Uterine smooth muscle cell (primary cell): ENCODE results near the gene C19orf47. TPM values are rescaled to one million over a fixed set of nuclear protein-coding genes. Genes with fewer than 3 reads are reported as not detected.

ENCODE experiments used
- total RNA-seq: library from RNA; depleted of rRNA; stranded (reverse); fragments of >200 nt; gene quantifications from 2 replicates; pipeline ENCODE4 v1.2.3, GENCODE V29; 2014

C19orf47 gene
- 5.5 and 8.0 TPM in 2 replicates for total RNA-seq

GRCh38 chr19:40348125-40348913, at the start of gene C19orf47, which contains the start of gene PLD3:
Gene C19orf47 (minus strand): TSS chr19:40348397. CDS start chr19:40341857, 6,540 bp downstream.
Gene PLD3 (plus strand): TSS chr19:40348695. CDS start chr19:40366484, 17,789 bp downstream.

GRCh38 chr19:40390084-40390742, 42.0 kb upstream of the C19orf47 start, which contains the start of gene HIPK4:
Gene HIPK4 (minus strand): TSS chr19:40390181. CDS start chr19:40389902, 279 bp downstream.

DNA sequence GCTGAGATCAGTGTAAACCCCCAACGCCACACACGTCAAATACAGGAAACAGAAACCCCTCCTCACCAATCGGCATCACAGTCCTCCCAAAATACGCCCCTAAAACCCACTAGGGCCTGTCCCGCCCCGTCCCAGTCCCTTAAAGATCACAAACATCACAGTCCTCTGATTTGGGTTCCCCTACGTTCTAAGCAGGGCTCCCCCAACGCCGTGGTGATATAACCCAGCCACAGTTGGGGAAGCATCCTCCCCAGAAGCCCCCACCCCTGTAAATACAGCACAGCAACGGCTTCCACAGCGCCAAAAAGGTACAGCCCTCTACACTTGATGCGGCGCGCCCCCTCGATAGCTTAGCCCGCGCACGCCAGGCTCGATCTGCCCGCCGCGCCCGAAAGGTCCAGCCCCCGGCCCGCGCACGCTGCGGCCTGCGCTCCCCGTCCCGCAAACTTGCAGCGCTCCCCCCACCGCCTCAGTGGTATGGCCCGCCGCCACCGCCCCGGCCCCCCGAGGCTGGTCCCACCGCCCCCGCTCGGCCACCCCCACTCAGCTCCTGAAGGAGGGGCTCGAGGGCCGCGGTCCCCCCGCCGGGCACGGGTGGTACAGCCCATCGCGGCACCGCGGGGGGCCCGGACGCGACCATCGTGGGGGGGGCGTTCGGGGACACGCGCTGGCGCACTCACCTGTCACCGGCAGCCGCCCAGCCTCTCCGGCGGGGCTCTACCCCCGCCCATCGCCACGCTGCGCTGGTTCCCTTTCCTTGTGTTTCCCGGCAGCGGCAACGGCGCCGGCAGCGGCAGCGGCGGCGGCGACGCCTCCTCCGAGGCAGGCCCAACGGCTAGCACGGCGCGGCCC, 63.5 kb downstream of the C19orf47 start, which contains the start of gene AKT2:
TSS of gene AKT2 (minus strand) at position 845 of the 852 bp plus-strand sequence. CDS start 20,078 bp downstream, outside the sequence.

Other genes with a start within 250 kb of the C19orf47 start
- gene MAP3K10, start 157.0 kb downstream of the C19orf47 start, total RNA-seq: 8.4 and 12.7 TPM in 2 replicates
- not detected in 2 replicates for gene TTC9B, start 130.0 kb downstream of the C19orf47 start, total RNA-seq
- 0.12 and 0.22 TPM in 2 replicates for gene CCNP, start 121.7 kb downstream of the C19orf47 start, total RNA-seq
- gene AKT2, start 63.1 kb downstream of the C19orf47 start, total RNA-seq: 104 and 105 TPM in 2 replicates
- gene PLD3, start 298 bp upstream of the C19orf47 start, total RNA-seq: 127 and 267 TPM in 2 replicates
- 0.33 TPM in 1 of 2 replicates, not detected in the other for gene HIPK4, start 41.8 kb upstream of the C19orf47 start, total RNA-seq
- 1.4 and 3.9 TPM in 2 replicates for gene PRX, start 65.0 kb upstream of the C19orf47 start, total RNA-seq
- gene SERTAD1, start 77.6 kb upstream of the C19orf47 start, total RNA-seq: 21.4 and 23.4 TPM in 2 replicates
- gene SERTAD3, start 95.9 kb upstream of the C19orf47 start, total RNA-seq: 19.6 and 26.1 TPM in 2 replicates
- gene BLVRB, start 117.3 kb upstream of the C19orf47 start, total RNA-seq: 106 and 138 TPM in 2 replicates
- 4.4 and 7.4 TPM in 2 replicates for gene SPTBN4, start 118.6 kb upstream of the C19orf47 start, total RNA-seq
- 32.9 and 34.4 TPM in 2 replicates for gene SHKBP1, start 228.5 kb upstream of the C19orf47 start, total RNA-seq